ENCODE measurements around the gene BCAP29.
"Not testable (repeated sequence)": the region's sequence is repeated elsewhere in the genome, so short reads cannot be mapped to it uniquely, and the experiment has no call there.

Gene BCAP29

GRCh38 chr7:107579885-107580715 is at the start of gene BCAP29:
Gene BCAP29 (plus strand): TSS chr7:107580246. CDS start chr7:107580773, 527 bp downstream.
- FAIRE-seq (no peak), DNase-seq (ENCODE audit: insufficient read length, low spot score) (peak; percentile 45)

- FAIRE-seq, result no peak
- no peak for DNase-seq (ENCODE audit: insufficient read length, low spot score)
Observed at GRCh38 chr7:107530751-107531150, 49.3 kb upstream of the BCAP29 start.

- FAIRE-seq (no peak), DNase-seq (ENCODE audit: insufficient read length, low spot score) (no peak)
Observed at GRCh38 chr7:107534139-107534538, 45.9 kb upstream of the BCAP29 start.

GRCh38 chr7:107537228-107537627 is 42.8 kb upstream of the BCAP29 start:
- not testable (repeated sequence) for FAIRE-seq; DNase-seq (ENCODE audit: insufficient read length, low spot score)

GRCh38 chr7:107538001-107538400 is 42.0 kb upstream of the BCAP29 start:
- FAIRE-seq, result no peak
- DNase-seq (ENCODE audit: insufficient read length, low spot score), result no peak

GRCh38 chr7:107543338-107543993 is 36.6 kb upstream of the BCAP29 start:
- DNase-seq (ENCODE audit: insufficient read length, low spot score) (no peak), FAIRE-seq (no peak)

- no peak for FAIRE-seq
Observed at GRCh38 chr7:107544848-107545591, 35.0 kb upstream of the BCAP29 start.

GRCh38 chr7:107551936-107552335 is 28.1 kb upstream of the BCAP29 start:
- no peak for FAIRE-seq
- no peak for DNase-seq (ENCODE audit: insufficient read length, low spot score)

More at GRCh38 chr7:107544848-107545591, 35.0 kb upstream of the BCAP29 start:
- DNase-seq (ENCODE audit: insufficient read length, low spot score), result no peak

- DNase-seq (ENCODE audit: insufficient read length, low spot score), result no peak
- FAIRE-seq, result no peak
Observed at GRCh38 chr7:107555893-107556292, 24.2 kb upstream of the BCAP29 start.

GRCh38 chr7:107559864-107560263 is 20.2 kb upstream of the BCAP29 start:
- FAIRE-seq (no peak), DNase-seq (ENCODE audit: insufficient read length, low spot score) (no peak)

GRCh38 chr7:107560898-107561516 is 19.0 kb upstream of the BCAP29 start:
- no peak for DNase-seq (ENCODE audit: insufficient read length, low spot score)
- no peak for FAIRE-seq

GRCh38 chr7:107563081-107563774 is 16.8 kb upstream of the BCAP29 start:
- no peak for FAIRE-seq

GRCh38 chr7:107563775-107564552 is 16.1 kb upstream of the BCAP29 start, which contains the start of the genes COG5 and DUS4L:
Gene COG5 (minus strand): TSS chr7:107563920. CDS start chr7:107563896, 24 bp downstream.
Gene DUS4L (plus strand): TSS chr7:107563971. CDS start chr7:107567071, 3,100 bp downstream.
- FAIRE-seq, result peak; percentile 20

More at GRCh38 chr7:107563081-107563774, 16.8 kb upstream of the BCAP29 start:
- DNase-seq (ENCODE audit: insufficient read length, low spot score), result peak; percentile 24

GRCh38 chr7:107564553-107565298 is 15.3 kb upstream of the BCAP29 start:
- no peak for DNase-seq (ENCODE audit: insufficient read length, low spot score)
- no peak for FAIRE-seq

More at GRCh38 chr7:107563775-107564552, 16.1 kb upstream of the BCAP29 start, which contains the start of the genes COG5 and DUS4L:
- DNase-seq (ENCODE audit: insufficient read length, low spot score), result peak; percentile 69

GRCh38 chr7:107570298-107570697 is 9.7 kb upstream of the BCAP29 start:
- FAIRE-seq, result no peak
- DNase-seq (ENCODE audit: insufficient read length, low spot score), result no peak

- FAIRE-seq, result no peak
Observed at GRCh38 chr7:107573537-107573936, 6.5 kb upstream of the BCAP29 start.

GRCh38 chr7:107579554-107579884 is 527 bp upstream of the BCAP29 start:
- DNase-seq (ENCODE audit: insufficient read length, low spot score) (peak; percentile 14), FAIRE-seq (no peak)

More at GRCh38 chr7:107573537-107573936, 6.5 kb upstream of the BCAP29 start:
- no peak for DNase-seq (ENCODE audit: insufficient read length, low spot score)

- FAIRE-seq, result no peak
- no peak for DNase-seq (ENCODE audit: insufficient read length, low spot score)
Observed at GRCh38 chr7:107580716-107581383, 804 bp downstream of the BCAP29 start.

All from HTR-8/SVneo (cell line).